ENCODE data around the gene KRTAP26-1.

GRCh38 chr21:30305136-30305535 lies 15.0 kb downstream of the KRTAP26-1 start:
- TF ChIP-seq ZFX (IDR thresholded peaks at IDR 0.05; ENCODE audit: borderline replicate concordance) = no peak
- TF ChIP-seq, protein P1, sequence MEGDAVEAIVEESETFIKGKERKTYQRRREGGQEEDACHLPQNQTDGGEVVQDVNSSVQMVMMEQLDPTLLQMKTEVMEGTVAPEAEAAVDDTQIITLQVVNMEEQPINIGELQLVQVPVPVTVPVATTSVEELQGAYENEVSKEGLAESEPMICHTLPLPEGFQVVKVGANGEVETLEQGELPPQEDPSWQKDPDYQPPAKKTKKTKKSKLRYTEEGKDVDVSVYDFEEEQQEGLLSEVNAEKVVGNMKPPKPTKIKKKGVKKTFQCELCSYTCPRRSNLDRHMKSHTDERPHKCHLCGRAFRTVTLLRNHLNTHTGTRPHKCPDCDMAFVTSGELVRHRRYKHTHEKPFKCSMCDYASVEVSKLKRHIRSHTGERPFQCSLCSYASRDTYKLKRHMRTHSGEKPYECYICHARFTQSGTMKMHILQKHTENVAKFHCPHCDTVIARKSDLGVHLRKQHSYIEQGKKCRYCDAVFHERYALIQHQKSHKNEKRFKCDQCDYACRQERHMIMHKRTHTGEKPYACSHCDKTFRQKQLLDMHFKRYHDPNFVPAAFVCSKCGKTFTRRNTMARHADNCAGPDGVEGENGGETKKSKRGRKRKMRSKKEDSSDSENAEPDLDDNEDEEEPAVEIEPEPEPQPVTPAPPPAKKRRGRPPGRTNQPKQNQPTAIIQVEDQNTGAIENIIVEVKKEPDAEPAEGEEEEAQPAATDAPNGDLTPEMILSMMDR (IDR thresholded peaks at IDR 0.05) = no peak
